ENCODE results near the gene DPP3. TPM values are rescaled to one million over a fixed set of nuclear protein-coding genes. Genes with fewer than 3 reads are reported as not detected.

Gene DPP3
- total RNA-seq, 1 donor = 35.8 TPM

DNA sequence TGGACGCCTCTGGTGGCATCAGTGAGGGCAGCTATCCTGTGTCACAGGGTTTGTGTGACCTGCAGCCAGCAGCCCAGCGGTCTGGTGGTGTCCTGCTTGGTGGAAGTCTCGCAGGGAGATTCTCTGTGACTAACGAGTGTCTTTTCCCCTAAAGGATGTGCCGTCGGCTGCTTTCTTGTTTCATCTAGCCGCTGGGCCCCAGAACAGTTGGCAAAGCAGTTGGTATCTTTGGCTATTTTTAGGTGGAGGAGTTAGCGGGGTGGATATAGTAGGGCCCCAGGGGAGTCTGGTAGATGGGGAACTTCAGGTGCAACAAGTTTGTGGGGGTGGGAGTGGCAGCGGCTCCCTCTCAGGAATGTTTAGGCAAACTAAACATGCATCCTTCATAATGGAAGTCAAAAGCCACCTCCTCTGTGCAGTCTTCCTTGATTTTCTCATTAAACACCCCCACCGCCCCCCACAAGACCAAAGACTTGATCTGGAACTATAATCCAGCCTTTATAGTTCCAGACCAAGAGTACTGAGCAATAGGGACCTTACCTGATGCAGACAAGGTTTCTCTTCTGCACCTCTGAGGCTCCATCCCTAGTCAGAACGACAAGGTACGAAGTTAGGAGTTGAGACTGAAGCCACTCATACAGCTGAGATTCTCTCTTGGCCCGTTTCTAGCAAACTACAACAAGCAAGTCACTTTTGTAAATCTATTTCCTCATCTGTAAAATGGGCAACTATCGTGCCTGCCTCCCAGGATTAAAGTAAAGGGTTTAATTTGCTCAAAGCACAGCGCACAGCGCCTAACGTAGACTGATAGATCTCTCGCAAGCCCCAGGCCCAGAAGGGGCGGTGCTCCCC is 14.6 kb upstream of the DPP3 start:
- H3K27me3 ChIP-seq (ENCODE audit: insufficient read depth, low read length) = no peaks in the 10 kb centered on the region
- no peaks in the 10 kb centered on the region for H4K20me1 ChIP-seq (ENCODE audit: insufficient read depth, low read length)
- H3K27ac ChIP-seq (ENCODE audit: low read depth, low read length) = no peak overlapping the region
- no peaks in the 10 kb centered on the region for H3K9me3 ChIP-seq (ENCODE audit: low read depth, low read length)
- H3K4me3 ChIP-seq (ENCODE audit: insufficient read depth, low read length) = peak overlapping the region; percentile 82
- H3K79me2 ChIP-seq (ENCODE audit: insufficient read depth, low read length) = peaks cover 6% of the 10 kb centered on the region
- peak; percentile 83 for DNase-seq (ENCODE audit: insufficient read length, low spot score, missing footprints)
- H2AFZ ChIP-seq (ENCODE audit: low read length) = peak overlapping the region; percentile 95
- no peak for TF ChIP-seq CTCF (IDR thresholded peaks at IDR 0.05; ENCODE audit: extremely low read depth, low read depth, low read length)
- peaks cover 6% of the 10 kb centered on the region for H3K4me1 ChIP-seq (ENCODE audit: insufficient read depth, low read length)
- H3K36me3 ChIP-seq (ENCODE audit: insufficient read depth, low read length) = no peaks in the 10 kb centered on the region
- peak overlapping the region; percentile 94 for H3K4me2 ChIP-seq (ENCODE audit: insufficient read depth, low read length)

DNA sequence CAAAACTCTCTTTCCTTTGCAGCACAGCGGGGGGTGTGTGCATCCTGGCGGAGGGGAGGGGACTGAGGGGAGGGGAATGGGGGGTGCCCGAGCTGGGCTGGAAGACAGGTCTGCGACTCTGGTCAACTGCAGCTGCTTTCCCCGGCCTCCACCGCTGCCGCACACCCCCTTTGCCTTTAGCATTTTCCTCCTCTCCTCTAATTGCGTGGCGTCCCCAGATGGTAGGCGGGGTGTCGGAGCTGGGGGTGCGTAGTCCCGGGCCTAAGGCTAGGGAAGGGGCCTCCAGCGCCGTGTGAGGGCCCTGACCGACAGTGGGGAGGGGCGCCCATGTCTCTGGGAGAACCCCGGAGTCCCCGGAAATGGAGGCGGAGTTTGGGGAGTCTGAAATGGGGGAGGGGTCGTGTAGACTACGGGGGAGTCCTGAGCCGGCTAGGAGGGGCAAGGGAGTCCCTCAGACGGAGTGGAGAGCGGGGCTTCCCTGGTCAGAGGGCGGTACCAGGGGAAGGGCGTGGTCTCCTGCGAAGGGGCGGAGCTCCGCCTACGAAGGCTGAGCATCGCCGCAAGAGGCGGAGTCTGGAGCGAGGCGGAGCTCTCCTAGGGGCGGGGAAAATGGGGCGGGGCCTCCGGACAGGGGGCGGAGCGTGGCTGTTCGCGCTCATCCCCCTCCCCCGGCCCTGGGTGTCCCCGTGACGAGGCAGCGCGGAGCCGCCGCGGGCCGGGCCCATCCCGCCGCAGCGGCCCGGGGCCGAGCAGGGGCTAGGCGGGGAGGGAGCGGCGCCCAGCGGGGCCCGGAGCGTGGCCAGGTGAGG is 13.8 kb upstream of the DPP3 start, which contains the start of gene PELI3:
Gene PELI3, plus strand, starts transcription at position 681 of the 809 bp plus-strand sequence. CDS start 1,224 bp downstream, outside the sequence.
- H3K4me3 ChIP-seq (ENCODE audit: insufficient read depth, low read length) = peak within 1 kb of the TSS; percentile 82
- peak within 1 kb of the TSS; percentile 95 for H2AFZ ChIP-seq (ENCODE audit: low read length)
- TF ChIP-seq CTCF (IDR thresholded peaks at IDR 0.05; ENCODE audit: extremely low read depth, low read depth, low read length) = no peak
- peaks cover 6% of the 10 kb centered on the region for H3K4me1 ChIP-seq (ENCODE audit: insufficient read depth, low read length)
- H3K27me3 ChIP-seq (ENCODE audit: insufficient read depth, low read length) = no peaks in the 10 kb centered on the region
- no peaks in the 10 kb centered on the region for H3K9me3 ChIP-seq (ENCODE audit: low read depth, low read length)
- H3K27ac ChIP-seq (ENCODE audit: low read depth, low read length) = peak within 1 kb of the TSS; percentile 28
- no peaks in the 10 kb centered on the region for H3K36me3 ChIP-seq (ENCODE audit: insufficient read depth, low read length)
- H3K4me2 ChIP-seq (ENCODE audit: insufficient read depth, low read length) = peak within 1 kb of the TSS; percentile 94
- peaks cover 6% of the 10 kb centered on the region for H3K79me2 ChIP-seq (ENCODE audit: insufficient read depth, low read length)
- H4K20me1 ChIP-seq (ENCODE audit: insufficient read depth, low read length) = no peaks in the 10 kb centered on the region
- peak; percentile 99 for DNase-seq (ENCODE audit: insufficient read length, low spot score, missing footprints)

DNA sequence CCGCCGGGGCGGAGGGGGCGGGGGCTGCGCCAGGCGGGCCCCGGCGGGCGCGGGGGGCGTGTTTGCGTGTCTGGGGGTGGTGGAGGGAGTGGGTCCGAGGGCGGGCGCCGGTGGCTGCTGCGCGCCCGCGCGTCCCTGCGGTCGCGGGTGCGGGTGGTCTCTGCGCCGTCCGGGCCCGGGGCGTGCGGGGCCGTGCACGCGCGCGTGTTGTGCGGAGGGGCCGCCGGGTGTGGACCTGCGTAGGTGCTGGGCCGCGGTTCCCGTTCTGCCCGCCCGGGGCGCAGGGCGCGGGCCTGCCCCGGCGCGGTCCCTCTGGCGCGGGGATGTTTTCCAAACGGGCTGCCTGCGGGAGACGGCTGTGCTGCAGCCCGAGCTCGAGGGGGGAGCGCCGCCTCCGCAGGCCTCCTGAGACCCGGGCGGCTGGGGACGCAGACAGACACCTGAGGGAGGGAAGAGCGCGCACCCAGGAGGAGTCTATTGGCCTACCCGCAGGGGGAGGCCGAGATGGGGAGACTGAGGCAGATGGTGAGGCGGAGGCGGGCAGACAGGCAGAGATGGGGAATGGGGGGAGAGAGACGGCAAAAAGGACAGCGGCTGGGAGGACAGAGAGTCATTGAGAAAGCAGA is 13.1 kb upstream of the DPP3 start:
- peak overlapping the region; percentile 94 for H3K4me2 ChIP-seq (ENCODE audit: insufficient read depth, low read length)
- peaks cover 6% of the 10 kb centered on the region for H3K79me2 ChIP-seq (ENCODE audit: insufficient read depth, low read length)
- no peaks in the 10 kb centered on the region for H3K36me3 ChIP-seq (ENCODE audit: insufficient read depth, low read length)
- no peaks in the 10 kb centered on the region for H4K20me1 ChIP-seq (ENCODE audit: insufficient read depth, low read length)
- DNase-seq (ENCODE audit: insufficient read length, low spot score, missing footprints) = peak; percentile 97
- H3K9me3 ChIP-seq (ENCODE audit: low read depth, low read length) = no peaks in the 10 kb centered on the region
- no peak overlapping the region for H3K27ac ChIP-seq (ENCODE audit: low read depth, low read length)
- H3K4me1 ChIP-seq (ENCODE audit: insufficient read depth, low read length) = peaks cover 6% of the 10 kb centered on the region
- peak overlapping the region; percentile 65 for H2AFZ ChIP-seq (ENCODE audit: low read length)
- TF ChIP-seq CTCF (IDR thresholded peaks at IDR 0.05; ENCODE audit: extremely low read depth, low read depth, low read length) = peak; percentile 13
- H3K4me3 ChIP-seq (ENCODE audit: insufficient read depth, low read length) = peak overlapping the region; percentile 82
- no peaks in the 10 kb centered on the region for H3K27me3 ChIP-seq (ENCODE audit: insufficient read depth, low read length)
